ENCODE data around the gene DDX43.

DNA sequence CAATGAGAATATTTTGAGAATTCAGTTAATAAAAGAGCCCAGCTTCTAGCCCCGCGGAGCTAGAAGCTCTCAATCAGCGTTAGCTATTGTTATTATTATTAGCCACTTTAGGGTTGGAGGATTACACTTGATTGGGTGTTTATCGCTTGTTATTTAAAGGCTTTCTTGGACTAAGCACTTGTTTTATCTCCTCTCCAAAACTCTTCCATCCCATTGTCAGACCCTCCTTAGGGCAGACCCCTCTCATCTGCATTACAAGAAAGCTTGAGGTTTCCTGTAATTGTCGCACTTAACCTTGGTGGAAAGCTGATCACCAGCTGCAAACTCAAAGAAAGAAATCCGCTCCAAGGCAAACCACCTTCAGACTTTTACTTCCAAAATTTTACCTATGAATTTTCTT, 45.3 kb upstream of the DDX43 start:
- TF ChIP-seq POLR2AphosphoS5 (IDR thresholded peaks at IDR 0.05; ENCODE audit: low read depth, low read length) (no peak), SPI1 (IDR thresholded peaks at IDR 0.05; ENCODE audit: low read depth, low read length) (no peak), POLR2A (IDR thresholded peaks at IDR 0.05; ENCODE audit: low read depth, low read length) (no peak), PAX5 (IDR thresholded peaks at IDR 0.05; ENCODE audit: insufficient read depth, low read length, severe bottlenecking) (no peak), POU2F2 (IDR thresholded peaks at IDR 0.05; ENCODE audit: low read depth, low read length) (no peak)
